Measurements from ENCODE around the gene SEC61A1. TPM values are rescaled to one million over a fixed set of nuclear protein-coding genes. Genes with fewer than 3 reads are reported as not detected.
A peak's percentile ranks its signal among the peaks of the same experiment; 100 is the strongest.

The SEC61A1 gene
- total and polyA plus RNA-seq, 2 experiments from 2014 or later = 362 to 510 TPM

- Histone ChIP-seq H3F3A (ENCODE audit: insufficient read depth) (peaks cover 62% of the 10 kb centered on the region), H3K9me3 (ENCODE audit: low read depth) (no peaks in the 10 kb centered on the region), H3K4me3 (no peak overlapping the region), H3K9me2 (ENCODE audit: insufficient read depth) (no peaks in the 10 kb centered on the region), H2AFZ (no peak overlapping the region), H4K20me1 (ENCODE audit: insufficient read depth) (peaks cover 4% of the 10 kb centered on the region; the same call in 1 of the 2 replicates), H3K9ac (0 out of 2 replicates have a peak overlapping the region, but pooled peaks have one; percentile 3), H3K27ac (peak overlapping the region; percentile 39; the same call in 1 of the 2 replicates), H3K27me3 (replicated peaks; ENCODE audit: insufficient read depth) (no peaks in the 10 kb centered on the region), H3K36me3 (ENCODE audit: low read depth) (peaks cover 27% of the 10 kb centered on the region), H3K4me2 (ENCODE audit: unreplicated experiment) (no peak overlapping the region), H3K4me1 (ENCODE audit: insufficient read depth) (peaks cover 21% of the 10 kb centered on the region), H3K79me2 (ENCODE audit: insufficient read depth) (peaks cover 43% of the 10 kb centered on the region)
- in situ Hi-C loops (cut with MboI) = no loop called here
- DNase-seq = no peak
- no peak for TF ChIP-seq EZH2phosphoT487 (IDR thresholded peaks at IDR 0.05; ENCODE audit: insufficient read depth, low read depth)
- TF ChIP-seq EZH2 (IDR thresholded peaks at IDR 0.05; ENCODE audit: insufficient read depth, poor library complexity, severe bottlenecking) = no peak
- WGBS, 2 experiments (ENCODE audit: low coverage in 1 of 2, low lambda C conversion rate in 2 of 2, missing lambda C conversion rate in 2 of 2) = 83% methylated on average over 6 of the region's 6 CpGs
Observed at GRCh38 chr3:128073185-128073725, 21.0 kb downstream of the SEC61A1 start.

- 82 to 83% methylated on average over 2 of the region's 2 CpGs for WGBS, 2 experiments (ENCODE audit: low coverage in 1 of 2, low lambda C conversion rate in 2 of 2, missing lambda C conversion rate in 2 of 2)
- Histone ChIP-seq H3K79me2 (ENCODE audit: insufficient read depth) (peaks cover 37% of the 10 kb centered on the region), H3K9me3 (ENCODE audit: low read depth) (no peaks in the 10 kb centered on the region), H3K36me3 (ENCODE audit: low read depth) (peaks cover 21% of the 10 kb centered on the region), H4K20me1 (ENCODE audit: insufficient read depth) (peaks cover 4% of the 10 kb centered on the region; the same call in 1 of the 2 replicates), H3K4me2 (ENCODE audit: unreplicated experiment) (no peak overlapping the region), H3K9ac (peak overlapping the region; percentile 3; the same call in 1 of the 2 replicates), H3K4me1 (ENCODE audit: insufficient read depth) (peaks cover 21% of the 10 kb centered on the region), H3F3A (ENCODE audit: insufficient read depth) (peaks cover 56% of the 10 kb centered on the region), H3K27ac (peak overlapping the region; percentile 39), H3K9me2 (ENCODE audit: insufficient read depth) (no peaks in the 10 kb centered on the region), H2AFZ (no peak overlapping the region), H3K27me3 (replicated peaks; ENCODE audit: insufficient read depth) (no peaks in the 10 kb centered on the region), H3K4me3 (no peak overlapping the region)
- in situ Hi-C loops (cut with MboI) = no loop called here
- TF ChIP-seq EZH2 (IDR thresholded peaks at IDR 0.05; ENCODE audit: insufficient read depth, poor library complexity, severe bottlenecking) (no peak), EZH2phosphoT487 (IDR thresholded peaks at IDR 0.05; ENCODE audit: insufficient read depth, low read depth) (no peak)
- no peak for DNase-seq
Observed at GRCh38 chr3:128073807-128074206, 21.6 kb downstream of the SEC61A1 start.

- DNase-seq = peak; percentile 56
- TF ChIP-seq EZH2 (IDR thresholded peaks at IDR 0.05; ENCODE audit: insufficient read depth, poor library complexity, severe bottlenecking) = no peak
- TF ChIP-seq EZH2phosphoT487 (IDR thresholded peaks at IDR 0.05; ENCODE audit: insufficient read depth, low read depth) = no peak
- peaks cover 9% of the 10 kb centered on the region for H3K36me3 ChIP-seq (ENCODE audit: low read depth)
- H2AFZ ChIP-seq = peak overlapping the region; percentile 48; the same call in 1 of the 2 replicates
- in situ Hi-C loops (cut with MboI) = no loop called here
- no peaks in the 10 kb centered on the region for H3K27me3 ChIP-seq (replicated peaks; ENCODE audit: insufficient read depth)
- 22 to 26% methylated on average over 7 of the region's 7 CpGs for WGBS, 2 experiments (ENCODE audit: low coverage in 1 of 2, low lambda C conversion rate in 2 of 2, missing lambda C conversion rate in 2 of 2)
- H3K4me1 ChIP-seq (ENCODE audit: insufficient read depth) = peaks cover 27% of the 10 kb centered on the region
- no peaks in the 10 kb centered on the region for H3K9me2 ChIP-seq (ENCODE audit: insufficient read depth)
- H3K79me2 ChIP-seq (ENCODE audit: insufficient read depth) = peaks cover 25% of the 10 kb centered on the region
- H4K20me1 ChIP-seq (ENCODE audit: insufficient read depth) = peaks cover 4% of the 10 kb centered on the region; the same call in 1 of the 2 replicates
- peak overlapping the region; percentile 43 for H3K4me3 ChIP-seq
- H3K9ac ChIP-seq = peak overlapping the region; percentile 9; the same call in 1 of the 2 replicates
- peaks cover 49% of the 10 kb centered on the region for H3F3A ChIP-seq (ENCODE audit: insufficient read depth)
- H3K4me2 ChIP-seq (ENCODE audit: unreplicated experiment) = peak overlapping the region; percentile 53
- H3K9me3 ChIP-seq (ENCODE audit: low read depth) = no peaks in the 10 kb centered on the region
- peak overlapping the region; percentile 50 for H3K27ac ChIP-seq
Observed at GRCh38 chr3:128074851-128075521, 22.7 kb downstream of the SEC61A1 start.

- peaks cover 1% of the 10 kb centered on the region; the same call in 1 of the 2 replicates for H3K36me3 ChIP-seq (ENCODE audit: low read depth)
- H3K4me1 ChIP-seq (ENCODE audit: insufficient read depth) = peaks cover 36% of the 10 kb centered on the region
- peaks cover 49% of the 10 kb centered on the region for H3F3A ChIP-seq (ENCODE audit: insufficient read depth)
- peak overlapping the region; percentile 53 for H3K4me2 ChIP-seq (ENCODE audit: unreplicated experiment)
- 5 to 8% methylated on average over 41 to 66 of the region's 78 CpGs for WGBS, 2 experiments (ENCODE audit: low coverage in 1 of 2, low lambda C conversion rate in 2 of 2, missing lambda C conversion rate in 2 of 2)
- H3K9me2 ChIP-seq (ENCODE audit: insufficient read depth) = no peaks in the 10 kb centered on the region
- no peaks in the 10 kb centered on the region; the same call in 1 of the 2 replicates for H4K20me1 ChIP-seq (ENCODE audit: insufficient read depth)
- TF ChIP-seq EZH2 (IDR thresholded peaks at IDR 0.05; ENCODE audit: insufficient read depth, poor library complexity, severe bottlenecking) (no peak), EZH2phosphoT487 (IDR thresholded peaks at IDR 0.05; ENCODE audit: insufficient read depth, low read depth) (no peak)
- peaks cover 17% of the 10 kb centered on the region for H3K79me2 ChIP-seq (ENCODE audit: insufficient read depth)
- H3K27ac ChIP-seq = peak overlapping the region; percentile 50
- peak; percentile 94 for DNase-seq
- H3K9ac ChIP-seq = peak overlapping the region; percentile 55
- in situ Hi-C loops (cut with MboI) = no loop called here
- H2AFZ ChIP-seq = peak overlapping the region; percentile 48; the same call in 1 of the 2 replicates
- H3K9me3 ChIP-seq (ENCODE audit: low read depth) = no peaks in the 10 kb centered on the region
- no peaks in the 10 kb centered on the region for H3K27me3 ChIP-seq (replicated peaks; ENCODE audit: insufficient read depth)
- H3K4me3 ChIP-seq = peak overlapping the region; percentile 43
Observed at GRCh38 chr3:128075522-128076482, 23.6 kb downstream of the SEC61A1 start.

All from GM23248 (cell line).